Fibroblast of pulmonary artery (primary cell): Measurements from ENCODE around the gene WASHC2C.
"Not testable (repeated sequence)": the region's sequence is repeated elsewhere in the genome, so short reads cannot be mapped to it uniquely, and the experiment has no call there.

Experiments
- DNase-seq: peaks from one replicate; pipeline ENCODE4 v3.0.0-alpha.2; 2010; ENCODE audit warnings: low read depth
- H3K4me3 ChIP-seq: replicated peaks from 2 replicates; pipeline ENCODE4 v1.5.1; 2011; ENCODE audit warnings: low read depth, mild to moderate bottlenecking, control low read depth, low read length, moderate library complexity

The WASHC2C gene

GRCh38 chr10:45755083-45755482, 28.0 kb downstream of the WASHC2C start:
- not testable (repeated sequence) for H3K4me3 ChIP-seq, DNase-seq

GRCh38 chr10:45756065-45756464, 29.0 kb downstream of the WASHC2C start:
- DNase-seq, H3K4me3 ChIP-seq: not testable (repeated sequence)

GRCh38 chr10:45757661-45758396, 30.8 kb downstream of the WASHC2C start:
- DNase-seq, H3K4me3 ChIP-seq: not testable (repeated sequence)

- H3K4me3 ChIP-seq, DNase-seq: not testable (repeated sequence)
Observed at GRCh38 chr10:45761622-45762021, 34.6 kb downstream of the WASHC2C start.

- not testable (repeated sequence) for DNase-seq
Observed at GRCh38 chr10:45763037-45763436, 36.0 kb downstream of the WASHC2C start.

GRCh38 chr10:45768334-45768733, 41.3 kb downstream of the WASHC2C start:
- not testable (repeated sequence) for H3K4me3 ChIP-seq, DNase-seq

More at GRCh38 chr10:45763037-45763436, 36.0 kb downstream of the WASHC2C start:
- not testable (repeated sequence) for H3K4me3 ChIP-seq

GRCh38 chr10:45771757-45772461, 44.8 kb downstream of the WASHC2C start:
- DNase-seq, H3K4me3 ChIP-seq: not testable (repeated sequence)

- not testable (repeated sequence) for H3K4me3 ChIP-seq, DNase-seq
Observed at GRCh38 chr10:45786217-45786616, 59.2 kb downstream of the WASHC2C start.

- not testable (repeated sequence) for H3K4me3 ChIP-seq, DNase-seq
Observed at GRCh38 chr10:45787212-45787741, 60.2 kb downstream of the WASHC2C start.

- H3K4me3 ChIP-seq, DNase-seq: not testable (repeated sequence)
Observed at GRCh38 chr10:45789991-45790390, 62.9 kb downstream of the WASHC2C start.

- DNase-seq, H3K4me3 ChIP-seq: not testable (repeated sequence)
Observed at GRCh38 chr10:45790694-45791426, 63.8 kb downstream of the WASHC2C start.

- not testable (repeated sequence) for H3K4me3 ChIP-seq, DNase-seq
Observed at GRCh38 chr10:45794761-45795160, 67.7 kb downstream of the WASHC2C start.

- H3K4me3 ChIP-seq: not testable (repeated sequence)
- DNase-seq: peak; percentile 19
Observed at GRCh38 chr10:45803060-45804010, 76.3 kb downstream of the WASHC2C start.

GRCh38 chr10:45804996-45805395, 77.9 kb downstream of the WASHC2C start:
- DNase-seq, H3K4me3 ChIP-seq: not testable (repeated sequence)
